IMR-90 (cell line): Measurements from ENCODE around the gene DSCAML1. TPM values are rescaled to one million over a fixed set of nuclear protein-coding genes. Genes with fewer than 3 reads are reported as not detected.

Experiments used
- ATAC-seq: fragments of 200-7000 bp; cut with Tn5 transposase; 2 replicates; pipeline ENCODE4 v1.9.1; 2020; ENCODE audit warnings: low read depth, mild to moderate bottlenecking, moderate library complexity
- BruUV-seq: library from RNA; stranded (reverse); fragments of 400-500 nt; replicated peaks from 2 replicates; lab custom pipeline; 2021; lab: Mats Ljungman, UMichigan
- CTCF ChIA-PET: fragments of 300-600 bp; formaldehyde crosslinking; extraction: SDS; loops from one replicate; lab custom pipeline; 2021; ENCODE audit warnings: antibody characterized with exemption; lab: Yijun Ruan, JAX
- POLR2A ChIA-PET: fragments of 300-600 bp; sonication (Branson Sonifier 250); formaldehyde crosslinking; loops from one replicate; lab custom pipeline; 2022; ENCODE audit warnings: antibody characterized with exemption; ENCODE audit not compliant: unreplicated experiment; lab: Charles Lee
- DNase-seq: peaks from one replicate; pipeline ENCODE4 v3.0.0; 2013
- H2AFZ ChIP-seq: replicated peaks from 2 replicates; pipeline ENCODE3; 2013; ENCODE audit warnings: low read length, mild to moderate bottlenecking; ENCODE audit not compliant: poor library complexity
- H2AK5ac ChIP-seq: 2 replicates; pipeline ENCODE4 v1.6.1; 2013; ENCODE audit warnings: low read depth, low read length, inconsistent platforms
- H2AK9ac ChIP-seq: replicated peaks from 2 replicates; pipeline ENCODE3; 2013; ENCODE audit warnings: mild to moderate bottlenecking, low read depth, low read length, moderate library complexity; ENCODE audit not compliant: poor library complexity
- H2BK120ac ChIP-seq: 2 replicates; pipeline ENCODE4 v1.6.1; 2013; ENCODE audit warnings: low read depth, low read length, inconsistent platforms
- H2BK15ac ChIP-seq: 3 replicates; pipeline ENCODE4 v1.6.1; 2013; ENCODE audit warnings: low read depth, low read length, inconsistent platforms
- H2BK20ac ChIP-seq: 2 replicates; pipeline ENCODE4 v1.6.1; 2013; ENCODE audit warnings: low read depth, mild to moderate bottlenecking, inconsistent platforms, low read length, moderate library complexity
- H2BK5ac ChIP-seq: 2 replicates; pipeline ENCODE4 v1.6.1; 2013; ENCODE audit warnings: mild to moderate bottlenecking, low read depth, low read length, inconsistent platforms; ENCODE audit not compliant: poor library complexity, severe bottlenecking
- H3K14ac ChIP-seq: replicated peaks from 2 replicates; pipeline ENCODE4 v1.6.1; 2013; ENCODE audit warnings: low read depth, low read length, inconsistent platforms
- H3K18ac ChIP-seq: 2 replicates; pipeline ENCODE4 v1.6.1; 2013; ENCODE audit warnings: low read depth, low read length, control low read depth
- H3K23ac ChIP-seq: 2 replicates; pipeline ENCODE4 v1.6.1; 2013; ENCODE audit warnings: low read depth, low read length, inconsistent platforms
- H3K27ac ChIP-seq: 2 replicates; pipeline ENCODE4 v1.5.1; 2013; ENCODE audit warnings: mild to moderate bottlenecking, control low read depth, low read length; ENCODE audit not compliant: insufficient read depth
- H3K27me3 ChIP-seq: 2 replicates; pipeline ENCODE4 v1.6.1; 2013; ENCODE audit warnings: low read length; ENCODE audit not compliant: control insufficient read depth, insufficient read depth
- H3K36me3 ChIP-seq: 2 replicates; pipeline ENCODE4 v1.6.1; 2013; ENCODE audit warnings: low read length, mixed read lengths; ENCODE audit not compliant: control insufficient read depth, insufficient read depth
- H3K4ac ChIP-seq: 2 replicates; pipeline ENCODE4 v1.6.1; 2013; ENCODE audit warnings: low read depth, low read length, inconsistent platforms
- H3K4me1 ChIP-seq: 2 replicates; pipeline ENCODE4 v1.6.1; 2013; ENCODE audit warnings: low read length, mixed read lengths; ENCODE audit not compliant: control insufficient read depth, insufficient read depth
- H3K4me2 ChIP-seq: 2 replicates; pipeline ENCODE4 v1.6.1; 2013; ENCODE audit warnings: low read depth, mild to moderate bottlenecking, control low read depth, low read length, moderate library complexity
- H3K4me3 ChIP-seq: 2 replicates; pipeline ENCODE4 v1.5.1; 2013; ENCODE audit warnings: low read depth, mild to moderate bottlenecking, control low read depth, low read length, moderate library complexity; ENCODE audit not compliant: insufficient read depth
- H3K56ac ChIP-seq: 2 replicates; pipeline ENCODE4 v1.6.1; 2013; ENCODE audit warnings: low read length, inconsistent platforms; ENCODE audit not compliant: insufficient read depth; ENCODE audit errors: extremely low read depth
- H3K79me1 ChIP-seq, 2 experiments: 2 replicates each; pipeline ENCODE4 v1.6.1; 2013; ENCODE audit warnings: low read length in 2 of 2, inconsistent platforms in 1 of 2, low read depth in 1 of 2
- H3K9ac ChIP-seq: 2 replicates; pipeline ENCODE4 v1.6.1; 2013; ENCODE audit warnings: low read depth, low read length, control low read depth
- H3K9me1 ChIP-seq: 2 replicates; pipeline ENCODE4 v1.6.1; 2013; ENCODE audit warnings: low read length, inconsistent platforms; ENCODE audit not compliant: insufficient read depth
- H3K9me3 ChIP-seq: 2 replicates; pipeline ENCODE4 v1.6.1; 2013; ENCODE audit warnings: low read length; ENCODE audit not compliant: control insufficient read depth, insufficient read depth
- H4K20me1 ChIP-seq: 2 replicates; pipeline ENCODE4 v1.6.1; 2013; ENCODE audit warnings: low read length, inconsistent platforms; ENCODE audit not compliant: insufficient read depth
- H4K5ac ChIP-seq: 2 replicates; pipeline ENCODE4 v1.6.1; 2013; ENCODE audit warnings: mild to moderate bottlenecking, low read depth, low read length, control low read depth
- H4K8ac ChIP-seq, 2 experiments: 2 replicates each; pipeline ENCODE4 v1.6.1; 2013; ENCODE audit warnings: low read depth in 2 of 2, low read length in 2 of 2, control low read depth in 1 of 2, inconsistent platforms in 1 of 2
- H4K91ac ChIP-seq: 2 replicates; pipeline ENCODE4 v1.6.1; 2013; ENCODE audit warnings: low read depth, low read length, inconsistent platforms; ENCODE audit not compliant: insufficient read depth
- BHLHE40 ChIP-seq: fragments of 150-350 bp; IDR thresholded peaks from 2 replicates; pipeline ENCODE4 v1.6.1; 2016; ENCODE audit warnings: mild to moderate bottlenecking, low read depth, low read length
- CHD1 ChIP-seq: IDR thresholded peaks from 2 replicates; pipeline ENCODE4 v1.6.1; 2012; ENCODE audit warnings: low read depth, low read length, improper control_type of control experiment
- FOS ChIP-seq: fragments of 150-350 bp; IDR thresholded peaks from 2 replicates; pipeline ENCODE4 v1.6.1; 2016; ENCODE audit warnings: low read depth, low read length
- MAFK ChIP-seq: IDR thresholded peaks from 2 replicates; pipeline ENCODE4 v1.6.1; 2012; ENCODE audit warnings: low read depth, low read length, improper control_type of control experiment
- MAZ ChIP-seq: IDR thresholded peaks from 2 replicates; pipeline ENCODE4 v1.6.1; 2012; ENCODE audit warnings: low read depth, mild to moderate bottlenecking, low read length, improper control_type of control experiment, moderate library complexity, borderline replicate concordance
- MXI1 ChIP-seq: IDR thresholded peaks from 2 replicates; pipeline ENCODE4 v1.6.1; 2012; ENCODE audit warnings: low read depth, mild to moderate bottlenecking, low read length, moderate library complexity, borderline replicate concordance
- NFE2L2 ChIP-seq: fragments of 150-350 bp; IDR thresholded peaks from 2 replicates; pipeline ENCODE4 v1.6.1; 2016; ENCODE audit warnings: low read depth, mild to moderate bottlenecking, low read length
- POLR2A ChIP-seq: IDR thresholded peaks from 2 replicates; pipeline ENCODE4 v1.6.1; 2012; ENCODE audit warnings: mild to moderate bottlenecking, low read depth, low read length
- RAD21 ChIP-seq: IDR thresholded peaks from 2 replicates; pipeline ENCODE4 v1.6.1; 2012; ENCODE audit warnings: low read length, improper control_type of control experiment
- RCOR1 ChIP-seq: IDR thresholded peaks from 2 replicates; pipeline ENCODE4 v1.6.1; 2012; ENCODE audit warnings: mild to moderate bottlenecking, low read length, improper control_type of control experiment; ENCODE audit not compliant: insufficient replicate concordance
- SMC3 ChIP-seq: fragments of 150-350 bp; IDR thresholded peaks from 2 replicates; pipeline ENCODE4 v1.6.1; 2016; ENCODE audit warnings: low read depth, mild to moderate bottlenecking, antibody characterized with exemption, low read length, moderate library complexity
- USF2 ChIP-seq: fragments of 150-350 bp; IDR thresholded peaks from 2 replicates; pipeline ENCODE4 v1.6.1; 2017; ENCODE audit warnings: mild to moderate bottlenecking, antibody characterized with exemption, low read length, low read depth
- WGBS, 2 experiments: methylation state at CpG; one replicate each; pipeline versions ENCODE4 v1.1.5 to v1.1.7; 2013; ENCODE audit warnings: missing lambda C conversion rate in 2 of 2; ENCODE audit not compliant: insufficient read length in 1 of 2; ENCODE audit errors: extremely low coverage in 2 of 2; 5-methylcytosine and 5-hydroxymethylcytosine counted together
- dilution Hi-C: fragments of 300-500 bp; cut with HindIII; formaldehyde crosslinking; loops from one replicate; pipeline ENCODE4 v1.14.3; 2018; ENCODE audit warnings: low sequenced_read_pairs; ENCODE audit not compliant: unreplicated experiment
- in situ Hi-C: fragments of 300-500 bp; cut with MboI; formaldehyde crosslinking; loops from 3 replicates; pipeline ENCODE4 v1.14.3; 2019; ENCODE audit warnings: low sequenced_read_pairs, inconsistent platforms, mixed read lengths
- intact Hi-C: fragments of 100-400 bp; cut with micrococcal nuclease; formaldehyde crosslinking; loops from 2 replicates; pipeline ENCODE4 v1.10.0; 2022
- polyA plus RNA-seq, 3 experiments: library from polyadenylated mRNA; depleted of rRNA; stranded (reverse); fragments of >200 nt; gene quantifications; 2 replicates each; pipeline ENCODE4 v1.2.3, GENCODE V29; 2012; ENCODE audit warnings: low replicate concordance in 1 of 3
- total RNA-seq: library from RNA; depleted of rRNA; stranded (reverse); fragments of >200 nt; gene quantifications from 2 replicates; pipeline ENCODE4 v1.2.3, GENCODE V29; 2012

DSCAML1 gene
- total and polyA plus RNA-seq, 2 of the 4 experiments (the other 2 are of a cell fraction): not detected

DNA sequence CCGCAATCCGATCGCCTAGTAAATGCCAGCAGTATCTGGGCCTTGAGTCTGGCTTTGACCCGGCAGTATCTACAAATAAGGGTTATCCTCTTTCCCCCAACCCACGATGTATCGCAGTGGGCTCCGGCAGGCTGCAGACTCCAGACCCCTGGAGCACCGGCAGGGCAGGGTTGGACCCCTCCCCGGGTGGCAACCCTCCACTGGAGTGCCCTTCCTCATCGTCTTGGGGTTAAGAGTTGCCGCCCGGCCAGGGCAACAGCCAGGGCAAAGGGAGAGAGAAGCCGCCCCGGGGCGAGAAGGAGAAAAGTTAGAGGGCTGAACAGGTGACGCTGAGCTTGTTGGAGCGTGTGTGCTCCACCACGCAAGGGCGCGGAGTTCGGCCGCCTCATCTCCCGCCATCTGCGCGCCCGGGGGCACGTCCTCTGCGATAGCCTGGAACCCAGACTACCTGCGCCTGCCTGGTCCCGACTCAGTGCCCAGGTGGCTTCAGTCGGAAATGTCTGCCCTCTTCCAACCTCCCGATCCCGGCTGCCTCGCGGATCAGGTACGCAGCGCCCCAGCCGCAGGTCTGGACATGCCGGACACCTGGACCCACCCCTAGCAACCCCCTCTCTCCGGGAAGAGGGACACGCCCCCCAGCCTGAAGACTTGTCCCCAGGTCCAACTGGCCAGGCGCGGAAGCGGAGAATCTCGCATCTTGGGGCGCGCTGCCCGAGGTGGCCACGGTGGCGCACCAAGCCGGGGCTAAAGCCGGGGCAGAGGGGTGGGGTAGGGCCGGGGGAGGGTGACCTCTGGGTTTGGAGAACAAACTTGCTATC is 1.2 kb downstream of the DSCAML1 start:
- Histone ChIP-seq H3K4me2 (no peak overlapping the region), H3K4ac (no peak overlapping the region), H3K9me1 (no peaks in the 10 kb centered on the region), H2AK5ac (no peak overlapping the region), H3K27me3 (peaks cover 55% of the 10 kb centered on the region), H3K27ac (no peak overlapping the region), H2AFZ (no peak overlapping the region), H3K14ac (no peak overlapping the region), H2BK120ac (no peak overlapping the region), H2AK9ac (no peak overlapping the region), H3K18ac (no peak overlapping the region), H4K91ac (no peak overlapping the region), H4K8ac (no peak overlapping the region), H3K9me3 (no peaks in the 10 kb centered on the region), H3K79me1 (no peaks in the 10 kb centered on the region), H3K9ac (no peak overlapping the region), H4K20me1 (no peaks in the 10 kb centered on the region), H3K4me3 (no peak overlapping the region), H2BK15ac (no peak overlapping the region), H2BK20ac (no peak overlapping the region), H3K36me3 (no peaks in the 10 kb centered on the region), H3K56ac (no peak overlapping the region), H2BK5ac (no peak overlapping the region), H3K4me1 (no peaks in the 10 kb centered on the region), H3K23ac (no peak overlapping the region), H4K5ac (no peak overlapping the region)
- TF ChIP-seq BHLHE40 (no peak), MAFK (no peak), RCOR1 (no peak), FOS (no peak), USF2 (no peak), NFE2L2 (no peak), MAZ (no peak), CHD1 (no peak), POLR2A (no peak), RAD21 (no peak), SMC3 (no peak), MXI1 (no peak)
- no TSS peak for BruUV-seq
- 24% methylated on average over 7 of the region's 53 CpGs; no CpG with 5 or more reads in 1 of the 2 experiments for WGBS, 2 experiments
- in situ Hi-C loops (no loop called here), dilution Hi-C loops (no loop called here), intact Hi-C loops (no loop called here)
- DNase-seq: no peak
- ChIA-PET POLR2A (no interaction called here), CTCF (no interaction called here)
- no peak for ATAC-seq
